ENCODE data around the gene SMIM31.

Gene SMIM31

DNA sequence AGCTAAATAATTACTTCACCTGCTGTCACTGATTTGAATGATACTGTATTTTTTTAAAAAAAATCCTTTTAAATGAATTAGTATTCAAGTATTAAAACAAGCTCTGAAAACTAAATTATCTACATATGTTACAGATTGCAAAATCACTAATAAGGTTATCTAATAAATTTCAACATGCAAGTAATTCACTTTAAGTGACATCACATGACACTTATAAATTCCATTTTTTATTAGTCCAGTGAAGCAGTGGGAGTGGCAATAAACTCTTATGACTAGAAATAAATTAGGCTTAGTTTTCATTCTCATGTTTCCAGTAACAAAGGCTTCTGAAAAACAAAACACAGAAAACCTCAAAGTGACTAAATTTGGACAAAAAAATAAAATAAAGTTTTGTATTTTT is 36.3 kb downstream of the SMIM31 start:
- DNase-seq = no peak

DNA sequence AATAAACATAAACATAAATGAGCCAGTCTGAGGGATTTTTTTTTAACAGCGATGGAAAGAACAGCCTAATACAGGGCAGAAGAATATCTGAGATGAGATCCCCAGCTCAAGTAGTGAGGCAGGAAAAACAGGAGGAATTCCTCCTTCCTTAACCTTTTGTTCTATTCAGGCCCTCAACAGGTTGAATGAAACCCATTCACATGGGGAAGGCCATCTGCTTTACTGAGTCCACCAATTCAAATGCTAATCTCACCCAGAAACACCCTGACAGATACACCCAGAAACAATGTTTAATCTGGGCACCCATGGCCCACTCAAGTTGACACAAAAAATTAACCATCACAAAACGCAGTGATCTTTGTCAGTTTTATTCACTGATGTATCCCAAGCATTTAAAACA is 45.5 kb downstream of the SMIM31 start:
- no peak for DNase-seq

DNA sequence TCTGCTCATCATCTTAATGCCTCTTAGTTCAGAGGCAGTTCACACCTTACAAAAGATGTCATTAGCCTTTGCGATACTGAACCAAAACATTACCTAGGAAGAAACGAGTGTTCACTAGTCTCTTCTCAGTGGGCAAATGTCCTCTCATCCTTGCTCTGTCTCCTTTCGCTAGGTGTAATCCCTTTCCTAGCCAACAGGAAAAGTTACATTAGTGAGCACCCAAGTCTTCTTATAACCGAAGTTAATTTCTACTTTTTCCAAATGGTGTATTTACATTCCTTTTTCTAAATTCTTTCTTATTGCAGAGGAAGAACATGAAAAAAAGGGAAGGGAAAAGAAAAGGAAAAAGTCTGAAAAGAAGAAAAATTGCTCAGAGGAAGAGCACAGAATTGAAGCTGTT is 46.9 kb downstream of the SMIM31 start:
- DNase-seq = no peak

DNA sequence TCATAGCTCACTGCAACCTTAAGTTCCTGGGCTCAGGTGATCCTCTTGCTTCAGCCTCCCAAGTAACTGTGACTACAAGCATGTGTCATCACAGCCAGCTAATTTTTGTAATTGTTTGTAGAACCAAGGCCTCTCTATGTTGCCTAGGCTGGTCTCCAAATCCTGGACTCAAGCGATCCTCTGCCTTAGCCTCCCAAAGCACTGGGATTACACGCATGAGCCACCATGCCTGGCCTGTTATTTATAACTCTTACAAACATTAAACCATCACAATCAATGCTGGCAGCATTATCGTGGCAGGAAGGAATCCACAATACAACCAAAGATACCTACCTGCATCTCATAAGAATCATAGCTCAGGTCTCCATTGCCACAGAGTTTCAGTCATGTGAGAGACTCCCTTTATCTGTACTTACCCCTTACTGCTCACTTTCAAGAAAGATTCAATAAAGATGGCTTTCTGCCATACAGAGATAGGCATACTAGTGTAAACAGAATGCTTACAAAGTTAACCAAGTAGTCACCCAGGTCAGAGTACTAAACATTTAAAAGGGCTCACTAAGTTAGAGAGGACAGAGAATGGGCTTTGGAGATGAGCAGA is 48.5 kb downstream of the SMIM31 start:
- no peak for DNase-seq

DNA sequence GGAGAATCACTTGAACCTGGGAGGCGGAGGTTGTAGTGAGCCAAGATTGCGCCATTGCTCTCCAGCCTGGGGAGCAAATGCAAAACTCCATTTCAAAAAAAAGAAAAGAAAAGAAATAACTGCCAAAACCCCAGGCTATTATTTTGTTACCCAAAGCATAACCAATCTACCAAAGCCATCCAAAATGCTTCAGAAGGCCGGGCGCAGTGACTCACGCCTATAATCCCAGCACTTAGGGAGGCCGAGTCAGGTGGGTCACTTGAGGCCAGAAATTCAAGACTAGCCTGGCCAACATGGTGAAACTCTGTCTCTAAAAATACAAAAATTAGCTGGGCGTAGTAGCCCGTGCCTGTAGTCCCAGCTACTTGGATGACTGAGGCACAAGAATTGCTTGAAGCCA is 49.8 kb downstream of the SMIM31 start:
- no peak for DNase-seq

DNA sequence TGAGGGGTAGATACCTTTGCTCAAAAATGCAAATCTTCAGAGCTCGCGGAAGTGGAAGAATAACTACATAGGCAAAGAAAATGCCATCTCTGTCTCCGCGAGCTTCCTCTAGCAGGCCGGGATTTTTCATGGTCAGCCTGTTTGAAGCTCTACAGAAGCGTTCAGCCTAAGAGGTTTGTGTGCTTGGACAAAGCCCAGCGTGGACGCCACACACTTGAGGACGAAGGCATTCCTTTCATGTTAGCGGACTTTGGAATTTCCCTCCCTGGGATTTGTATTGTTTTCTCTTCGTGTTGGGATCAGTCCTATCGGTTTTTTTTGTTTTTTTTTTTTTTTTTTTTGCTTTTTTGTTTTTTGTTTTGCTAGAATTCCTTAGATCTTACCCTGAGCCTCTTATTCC is 53.7 kb downstream of the SMIM31 start:
- DNase-seq = no peak

DNA sequence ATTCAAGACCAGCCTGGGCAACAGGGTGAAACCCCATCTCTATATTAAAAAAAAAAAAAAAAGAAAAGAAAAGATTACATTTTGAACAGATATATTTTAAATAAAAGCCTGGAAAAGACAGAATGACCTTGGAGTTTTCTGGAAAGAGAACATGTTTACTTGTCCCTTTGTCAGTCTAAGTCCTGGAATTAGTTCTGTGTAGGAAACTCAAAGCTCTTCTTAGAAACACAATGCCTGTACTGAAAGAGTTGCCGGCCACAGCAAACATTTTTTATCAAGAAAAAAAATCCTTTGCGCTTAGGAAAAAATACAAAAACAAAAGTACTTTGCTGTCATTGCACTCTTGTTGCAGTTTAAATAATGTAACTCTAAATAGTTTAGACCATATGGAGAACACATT is 59.6 kb downstream of the SMIM31 start:
- DNase-seq = no peak

DNA sequence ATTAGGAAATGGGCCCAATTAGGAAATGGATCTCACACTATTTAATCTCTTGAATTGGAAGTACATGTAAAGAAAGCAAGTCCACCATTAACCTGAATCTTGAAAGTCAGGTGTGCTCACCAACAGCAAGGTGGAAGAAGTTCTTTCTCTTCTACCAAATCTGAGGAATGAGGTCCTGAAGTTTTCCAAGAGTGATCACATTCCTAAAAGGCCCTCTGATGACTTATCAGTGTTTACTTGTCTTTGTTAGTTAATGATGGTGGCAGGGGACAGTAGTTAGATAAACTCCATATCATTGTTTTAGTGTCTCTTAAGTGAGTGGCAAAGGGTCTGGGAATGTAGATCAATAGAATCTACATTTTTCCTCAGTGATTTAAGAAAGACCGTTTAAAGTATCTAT is 61.8 kb downstream of the SMIM31 start:
- no peak for DNase-seq

DNA sequence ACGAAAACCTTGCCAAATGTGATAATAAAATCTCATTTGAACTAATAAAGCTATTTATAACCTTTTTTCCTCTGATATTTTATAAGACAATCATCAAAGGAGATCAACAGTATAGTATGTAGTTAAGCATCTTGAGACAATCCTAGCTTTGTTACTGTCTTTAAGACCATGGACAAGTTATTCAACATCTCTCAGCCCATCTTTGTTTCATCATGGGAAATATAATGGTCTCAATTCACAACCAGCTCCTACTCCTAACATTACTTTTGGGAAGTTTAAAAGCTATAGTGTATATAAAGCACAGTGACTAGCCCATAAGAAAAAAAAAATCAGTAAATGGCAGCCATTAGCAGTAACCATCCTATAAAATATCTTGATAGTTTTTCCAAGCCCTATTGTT is 65.4 kb downstream of the SMIM31 start:
- DNase-seq = no peak

DNA sequence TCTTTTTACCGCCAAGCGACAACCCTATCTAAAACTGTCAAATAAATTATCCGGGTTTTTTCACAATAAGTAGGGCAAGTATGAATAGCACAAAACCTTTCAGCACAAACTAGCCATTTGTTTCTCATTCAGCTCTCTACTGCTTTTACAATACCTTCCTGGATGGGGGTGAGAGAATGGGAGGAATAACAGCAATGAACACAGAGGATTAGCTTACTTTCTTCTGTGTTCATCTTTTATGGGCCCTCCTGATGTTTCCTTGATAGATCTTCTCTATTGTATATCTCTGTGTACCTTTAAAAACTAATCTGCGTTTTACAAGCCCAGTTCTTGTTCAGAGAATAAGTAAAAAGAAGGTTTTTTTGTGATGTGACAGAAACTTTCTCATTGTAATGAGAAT is 67.8 kb downstream of the SMIM31 start:
- no peak for DNase-seq

DNA sequence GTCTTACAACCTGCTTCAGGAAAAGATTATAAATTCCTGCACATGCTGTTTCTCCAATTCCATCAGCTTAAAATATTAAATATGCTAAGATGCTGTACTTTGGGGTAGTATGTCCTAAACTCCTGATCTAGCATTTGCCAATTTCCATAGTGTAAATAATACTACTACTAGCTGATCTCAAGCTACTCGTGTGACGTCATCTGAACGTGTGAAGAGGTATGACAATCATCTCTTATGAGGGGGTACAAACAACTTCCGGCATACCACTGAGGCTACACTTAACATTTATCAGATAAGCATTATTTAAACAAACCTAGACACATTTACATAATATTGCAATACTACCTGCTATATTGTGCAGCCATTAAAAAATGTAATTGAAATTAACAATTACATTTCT is 70.7 kb downstream of the SMIM31 start:
- DNase-seq = no peak

DNA sequence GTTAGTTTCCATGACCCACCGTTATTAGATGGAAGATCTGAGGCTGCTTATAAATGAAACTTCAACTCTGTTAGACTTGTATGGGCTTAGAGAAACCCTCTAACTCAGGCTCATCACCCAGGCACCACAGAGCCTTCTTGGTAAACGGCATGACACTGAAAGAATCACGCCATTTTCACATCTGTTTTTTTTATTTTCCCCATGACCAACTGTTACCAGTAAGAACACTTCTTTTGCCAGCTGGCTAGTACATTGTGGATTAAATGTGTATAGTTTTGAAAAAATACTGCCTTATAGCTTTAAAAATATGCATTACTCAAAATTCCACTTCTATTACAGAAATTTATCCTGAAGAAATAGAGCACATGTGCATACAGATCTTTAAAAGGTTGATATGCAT is 75.0 kb downstream of the SMIM31 start:
- DNase-seq = no peak

DNA sequence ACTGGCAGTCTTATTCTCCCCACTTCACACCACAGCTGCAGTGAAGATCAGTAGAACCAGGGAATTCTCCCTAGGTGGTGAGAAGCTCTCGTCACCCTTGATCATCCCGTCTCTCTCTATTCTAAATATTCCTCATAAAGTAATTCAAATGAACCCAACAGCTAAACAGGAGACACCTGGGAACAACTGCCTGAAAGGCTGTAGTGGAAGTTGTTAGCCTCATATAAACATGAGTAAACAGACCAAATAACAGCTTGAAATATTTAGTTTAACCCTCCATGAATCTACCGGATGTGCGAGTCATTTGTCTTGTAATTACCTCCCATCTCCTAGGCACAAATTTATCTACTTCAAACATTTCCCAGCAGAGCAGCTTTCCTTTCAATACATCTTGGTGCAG is 92.6 kb downstream of the SMIM31 start:
- no peak for DNase-seq

DNA sequence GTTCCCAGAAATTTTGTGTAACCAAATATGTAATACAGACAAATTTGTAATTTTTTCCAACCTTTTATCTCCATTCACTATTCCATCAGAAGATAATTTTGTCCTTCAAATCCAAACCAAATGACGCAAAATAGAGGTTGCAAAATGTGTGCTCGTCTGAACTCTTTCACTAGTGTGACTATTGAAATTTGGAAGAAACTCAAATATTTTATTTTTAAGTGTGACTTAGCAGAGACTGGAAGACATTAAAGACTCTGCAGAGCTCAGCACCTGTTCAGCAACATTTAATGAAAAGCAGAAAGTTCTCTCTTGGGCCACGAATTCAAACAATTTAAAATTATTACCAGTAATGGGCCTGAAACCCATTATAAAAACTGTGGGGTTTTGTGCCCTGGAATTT is 93.1 kb downstream of the SMIM31 start:
- DNase-seq = no peak

DNA sequence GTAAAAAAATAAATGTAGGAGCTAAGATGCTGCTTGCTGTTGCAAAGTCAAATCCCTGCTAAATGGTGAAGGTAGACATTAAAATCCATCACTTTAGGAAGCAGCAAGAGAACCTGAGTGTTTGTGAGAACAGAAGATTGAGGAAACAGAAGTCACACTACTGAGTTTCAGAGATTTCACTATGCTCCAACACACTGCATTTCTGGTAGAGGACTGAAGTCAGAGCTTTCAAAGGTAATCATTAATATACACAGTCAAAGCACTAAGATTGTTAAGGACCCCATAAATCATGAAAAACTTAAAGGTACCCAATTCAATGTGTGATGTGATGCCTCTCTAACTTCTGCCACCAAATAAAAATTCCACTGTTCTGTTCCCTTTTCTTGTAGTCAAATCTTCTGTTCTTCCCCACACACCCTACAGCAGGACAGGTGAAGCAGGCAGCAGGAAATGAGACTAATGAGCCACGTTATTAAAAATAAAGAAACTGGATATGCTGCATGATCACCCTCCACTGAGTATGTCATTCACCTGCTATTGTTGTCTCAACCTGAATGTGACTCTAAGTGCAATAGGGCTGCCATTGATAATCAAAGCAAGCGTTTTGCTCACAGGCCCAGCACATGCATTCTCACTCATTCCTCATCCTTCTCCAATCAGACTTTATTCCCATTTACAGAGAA is 94.2 kb downstream of the SMIM31 start:
- no peak for DNase-seq
